NCI-H128 (cell line): ENCODE data around the gene WDR27.
"Not testable (repeated sequence)": the region's sequence is repeated elsewhere in the genome, so short reads cannot be mapped to it uniquely, and the experiment has no call there.

Source experiments
- DNase-seq: peaks from one replicate; lab custom pipeline; 2025; ENCODE audit not compliant: unreplicated experiment; lab: John Stamatoyannopoulos, UW

WDR27 gene

GRCh38 chr6:169710009-169710408, 8.2 kb upstream of the WDR27 start:
- DNase-seq: no peak

GRCh38 chr6:169709293-169709692, 7.5 kb upstream of the WDR27 start:
- no peak for DNase-seq

DNA sequence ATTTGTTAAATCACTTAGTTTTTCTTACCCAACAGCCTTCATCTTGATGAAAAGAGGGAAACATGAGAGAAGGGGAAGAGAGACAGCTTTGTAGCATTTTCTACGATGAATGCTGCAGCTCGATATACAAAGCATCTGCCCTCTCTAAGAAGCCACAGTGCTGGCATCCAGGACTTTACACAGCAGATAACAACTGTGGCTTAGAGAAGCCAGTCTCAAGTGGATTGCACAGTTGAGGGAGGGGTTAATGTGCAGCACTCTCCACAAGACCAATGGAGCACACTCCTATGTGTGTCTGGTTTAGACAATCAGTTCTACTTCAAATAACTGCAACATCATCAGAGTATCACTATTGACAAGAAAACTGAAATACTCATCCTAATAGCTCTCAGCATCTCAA, 5.9 kb upstream of the WDR27 start:
- DNase-seq: no peak

GRCh38 chr6:169702840-169703246, 1.0 kb upstream of the WDR27 start:
- DNase-seq: no peak

DNA sequence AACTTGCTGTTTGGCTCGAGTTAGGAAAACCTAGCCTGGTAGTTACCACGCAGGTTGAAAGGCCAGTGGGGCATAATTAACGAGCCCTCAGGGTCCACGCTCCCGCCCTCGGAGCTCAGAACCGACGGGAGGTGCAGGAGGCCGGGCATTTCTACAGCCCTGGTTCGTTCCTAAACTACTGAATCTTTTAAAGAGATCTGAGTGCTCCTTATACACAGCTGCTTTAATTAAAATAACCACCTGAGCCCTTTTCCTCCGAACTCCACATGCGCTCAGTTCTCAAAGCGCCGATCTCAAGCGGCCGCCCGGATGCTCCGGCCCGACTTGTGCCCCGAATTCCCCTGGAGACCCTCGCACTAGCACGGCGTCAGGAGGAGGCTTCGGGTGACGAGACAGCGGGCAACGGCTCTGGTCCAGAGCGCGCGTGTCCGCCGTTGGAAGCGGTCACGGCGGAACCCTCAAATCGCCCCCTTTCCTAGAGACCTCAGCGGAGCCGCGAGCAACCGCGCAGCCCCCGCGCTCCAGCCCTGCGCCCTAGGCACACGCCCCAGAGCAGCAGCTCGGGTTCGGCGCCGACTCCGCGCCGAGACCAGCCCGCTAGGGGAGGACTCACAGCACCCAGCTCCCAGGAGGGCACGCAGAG, 397 bp downstream of the WDR27 start:
- no peak for DNase-seq

DNA sequence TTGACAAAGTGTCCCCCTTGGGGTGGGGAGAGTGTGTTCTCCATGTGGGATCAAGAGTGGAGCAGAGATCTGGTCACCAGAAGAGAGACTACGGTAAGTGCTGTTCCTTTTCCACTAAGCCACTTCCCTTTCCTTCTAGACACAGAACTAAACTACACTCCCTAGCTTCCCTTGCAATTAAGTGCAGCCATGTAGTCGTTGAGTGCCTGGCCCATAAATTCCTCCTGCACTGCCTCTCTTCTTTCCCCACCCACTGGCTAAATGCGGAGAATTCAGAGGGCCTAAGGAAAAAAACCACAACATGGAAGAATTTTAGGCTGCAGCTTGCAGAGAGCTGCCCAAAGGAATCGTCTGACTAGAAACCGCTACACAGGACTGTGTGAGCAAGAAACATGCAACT, 1.5 kb downstream of the WDR27 start:
- DNase-seq: no peak

DNA sequence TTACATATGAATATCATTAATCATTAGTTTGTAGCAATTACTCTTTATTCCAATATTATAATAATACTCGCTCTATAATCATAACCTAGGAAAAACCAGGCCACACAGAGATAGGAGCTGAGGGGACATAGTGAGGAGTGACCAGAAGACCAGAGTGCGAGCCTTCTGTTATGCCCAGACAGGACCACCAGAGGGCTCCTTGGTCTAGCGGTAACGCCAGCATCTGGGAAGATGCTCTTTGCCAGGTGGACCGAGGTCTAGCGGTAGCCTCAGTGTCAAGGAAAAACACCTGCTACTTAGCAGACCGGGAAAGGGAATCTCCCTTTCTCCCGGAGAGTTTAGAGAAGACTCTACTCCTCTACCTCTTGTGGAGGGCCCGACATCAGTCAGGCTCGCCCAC, 4.7 kb downstream of the WDR27 start:
- not testable (repeated sequence) for DNase-seq

DNA sequence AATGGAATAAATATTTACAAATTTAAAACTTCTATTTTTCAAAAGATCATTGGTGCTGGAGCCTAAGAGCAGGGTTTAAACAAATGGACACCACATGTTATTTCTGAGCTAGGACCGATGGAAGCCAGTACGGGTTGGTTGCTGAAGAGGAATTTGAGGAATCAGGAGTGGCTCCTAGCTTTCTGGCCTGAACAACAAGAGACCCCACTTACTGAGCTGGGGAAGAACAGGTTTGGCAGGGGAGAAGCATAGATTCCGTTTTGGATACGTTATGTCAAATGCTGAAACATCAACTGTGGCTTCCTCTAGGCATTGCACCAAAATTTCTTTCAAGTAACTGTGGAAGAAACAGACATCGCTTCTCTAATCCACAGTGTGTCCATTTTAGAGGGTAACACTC, 6.7 kb downstream of the WDR27 start:
- DNase-seq: no peak

DNA sequence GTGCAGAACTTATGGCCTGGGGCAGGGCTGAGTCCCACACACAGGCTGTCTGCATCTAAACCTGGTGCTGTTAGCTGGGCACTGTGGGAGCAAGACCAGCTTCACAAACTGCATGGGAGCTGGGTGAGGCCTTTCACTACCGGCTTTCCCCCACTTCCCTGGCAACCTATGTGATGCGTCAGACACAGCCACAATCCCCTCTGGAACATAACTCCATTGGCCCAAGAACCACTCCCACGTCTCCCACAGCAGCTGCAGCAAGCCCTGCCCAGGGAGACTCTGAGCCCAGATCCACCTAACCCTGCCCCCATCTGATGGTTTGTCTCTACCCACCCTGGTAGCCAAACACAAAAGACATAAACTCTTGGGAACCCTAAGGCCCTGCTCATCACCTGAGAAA, 9.3 kb downstream of the WDR27 start:
- DNase-seq: no peak

DNA sequence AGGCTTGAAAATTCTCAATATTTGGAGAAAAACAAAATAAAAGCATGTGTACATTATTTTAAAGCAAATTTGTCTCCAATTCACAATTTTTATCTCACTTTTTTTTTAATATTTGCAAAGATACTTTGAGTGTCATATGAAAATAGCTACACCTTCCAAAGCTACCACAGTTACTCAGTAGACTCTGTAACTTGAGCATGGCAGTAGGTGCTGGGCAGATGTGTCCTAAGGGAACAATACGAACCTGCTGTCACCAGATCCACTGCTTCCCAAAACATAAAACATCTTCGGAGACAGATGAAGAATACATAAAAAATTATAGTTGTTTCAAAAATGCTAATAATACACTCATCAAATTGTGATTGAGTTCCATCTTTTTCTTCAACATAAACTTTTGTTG, 10.6 kb downstream of the WDR27 start:
- no peak for DNase-seq

DNA sequence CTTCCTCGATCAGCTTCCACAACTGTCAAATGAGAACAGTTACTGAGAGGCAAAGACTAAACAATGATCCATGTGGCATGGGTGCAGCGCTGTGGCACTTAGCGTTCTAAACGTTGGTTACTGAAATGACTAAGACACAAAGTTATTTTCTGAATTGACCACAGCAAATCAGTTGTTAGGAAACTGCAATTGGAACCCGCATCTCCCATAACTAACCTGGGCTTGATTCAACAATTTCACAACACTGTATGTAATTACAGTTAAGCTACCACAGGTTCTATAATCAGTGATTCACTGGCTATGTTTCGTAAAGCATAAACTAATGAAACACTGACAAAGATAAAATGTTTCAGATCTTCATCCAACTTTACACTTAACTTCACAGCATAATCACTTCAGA, 12.5 kb downstream of the WDR27 start:
- no peak for DNase-seq

DNA sequence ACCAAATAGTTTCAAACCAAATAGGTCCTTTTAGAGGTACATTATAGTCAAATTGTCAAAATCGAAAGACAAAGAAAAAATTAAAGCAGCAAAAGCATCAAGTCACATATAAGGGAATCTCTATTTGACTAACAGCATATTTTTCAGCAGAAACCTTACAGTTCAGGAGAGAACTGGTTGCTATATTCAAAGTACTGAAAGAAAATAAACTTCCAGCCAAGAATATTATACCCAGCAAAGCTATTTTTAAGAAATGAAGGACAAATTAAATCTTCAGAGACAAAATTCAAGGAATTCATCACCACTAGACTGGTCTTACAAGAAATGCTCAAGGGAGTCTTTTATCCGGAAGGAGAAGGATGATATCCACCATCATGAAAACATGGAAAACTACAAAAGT, 16.0 kb downstream of the WDR27 start:
- no peak for DNase-seq

DNA sequence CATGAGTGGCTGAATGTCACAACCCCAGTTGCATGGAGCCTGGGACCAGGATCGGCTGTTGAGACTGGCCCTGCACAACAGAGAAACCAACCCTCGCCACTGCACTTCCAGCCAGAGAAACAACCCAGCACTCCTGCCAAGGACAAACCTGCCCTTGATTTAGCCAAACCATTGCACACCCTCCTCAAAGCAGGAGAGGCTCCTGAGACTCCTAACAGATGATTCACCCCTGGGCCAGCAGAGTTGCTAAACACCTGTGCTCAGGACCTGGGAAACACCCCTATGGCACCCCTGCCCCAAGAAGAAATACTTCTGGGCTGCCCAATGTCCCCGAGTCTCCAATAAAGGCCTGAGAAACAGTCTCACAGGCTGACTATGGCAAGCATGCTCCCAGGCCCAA, 17.8 kb downstream of the WDR27 start:
- no peak for DNase-seq

- no peak for DNase-seq
Observed at GRCh38 chr6:169678342-169678741, 23.5 kb downstream of the WDR27 start.

GRCh38 chr6:169677096-169677495, 24.7 kb downstream of the WDR27 start:
- no peak for DNase-seq

DNA sequence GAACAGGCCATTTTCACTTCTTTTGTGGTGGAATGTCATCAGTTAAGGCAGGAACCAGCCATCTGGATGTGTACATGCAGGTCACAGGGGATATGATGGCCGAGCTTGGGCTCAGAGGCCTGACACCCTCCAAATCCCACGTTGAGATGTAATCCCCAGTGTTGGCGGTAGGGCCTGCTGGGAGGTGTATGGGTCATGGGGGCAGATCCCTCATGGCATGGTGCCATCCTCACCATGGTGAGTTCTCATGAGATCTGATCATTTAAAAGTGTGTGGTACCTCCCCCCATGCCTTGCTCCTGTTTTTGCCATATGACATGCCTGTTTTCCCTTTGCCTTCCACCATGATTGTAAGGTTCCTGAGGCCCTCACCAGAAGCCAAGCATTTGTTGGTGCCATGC, 26.8 kb downstream of the WDR27 start:
- no peak for DNase-seq

GRCh38 chr6:169671563-169671962, 30.3 kb downstream of the WDR27 start:
- DNase-seq: no peak

DNA sequence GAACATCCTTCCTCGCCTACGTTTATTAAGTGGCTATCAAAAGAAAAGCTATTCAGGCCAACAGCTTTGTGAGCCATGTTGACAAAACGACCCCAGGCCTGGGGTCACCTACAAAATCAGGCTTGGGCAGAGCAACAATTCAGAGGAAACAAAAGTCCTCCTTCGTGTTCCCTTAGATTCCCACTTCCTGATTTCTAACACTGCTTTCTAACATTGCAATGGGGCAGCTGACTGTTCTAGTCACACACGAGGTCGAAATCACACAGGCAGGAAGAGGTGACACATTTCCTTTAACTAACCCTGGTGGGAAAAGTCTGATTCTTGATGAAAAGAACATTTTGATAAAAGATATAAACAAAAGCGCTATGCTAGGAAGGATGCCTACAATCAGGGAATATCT, 31.9 kb downstream of the WDR27 start:
- no peak for DNase-seq

- DNase-seq: no peak
Observed at GRCh38 chr6:169669147-169669546, 32.7 kb downstream of the WDR27 start.

DNA sequence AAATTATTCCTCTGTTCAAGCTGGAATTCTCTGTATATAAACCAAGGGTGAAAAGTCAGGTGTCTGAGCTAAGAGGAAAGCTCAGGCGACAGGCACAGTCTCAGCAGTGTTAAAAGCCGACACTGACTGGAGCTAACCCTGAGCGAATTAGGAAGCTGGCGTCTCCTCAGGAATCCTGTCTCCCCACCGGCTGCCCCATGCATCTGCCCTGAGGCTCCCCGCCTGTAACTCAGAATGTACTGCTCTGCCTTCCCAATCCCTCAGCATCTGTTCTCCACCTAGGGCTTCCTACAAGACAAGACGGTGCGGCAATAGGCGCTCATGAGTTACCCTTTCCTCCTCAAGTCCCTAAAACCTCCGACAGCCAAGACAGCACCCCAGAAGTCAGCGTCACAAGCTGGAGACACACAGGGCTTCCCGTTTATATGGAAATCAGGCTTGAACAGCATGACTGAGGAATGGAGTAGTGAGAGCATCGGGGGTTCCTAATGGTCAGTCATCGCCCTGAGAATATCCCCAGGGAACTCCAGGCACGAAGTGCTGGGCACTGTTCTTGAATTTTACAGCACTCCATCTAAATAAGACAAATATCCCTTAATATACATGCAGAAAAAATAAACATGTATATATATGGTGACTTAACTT, 33.5 kb downstream of the WDR27 start:
- DNase-seq: no peak

DNA sequence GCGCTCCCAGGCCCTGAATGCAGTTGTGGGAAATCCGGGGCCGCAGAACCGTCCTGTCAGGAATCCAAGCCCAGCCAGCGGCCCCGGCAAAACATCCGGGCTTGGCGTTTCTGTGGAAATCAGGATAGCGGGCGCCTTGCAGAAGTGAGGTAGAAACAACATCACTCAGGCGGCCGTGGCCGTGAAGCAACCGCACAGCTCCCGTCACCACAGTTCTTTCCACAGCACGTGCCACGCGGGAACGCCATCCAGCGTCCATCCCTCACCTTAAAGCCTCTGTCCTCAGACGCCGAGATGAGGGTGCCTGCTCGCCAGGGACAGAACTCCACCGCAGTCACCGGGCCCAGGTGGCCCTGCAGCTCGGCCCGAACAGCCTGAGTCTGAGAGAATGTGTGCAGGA, 34.1 kb downstream of the WDR27 start:
- no peak for DNase-seq

- no peak for DNase-seq
Observed at GRCh38 chr6:169666441-169666840, 35.4 kb downstream of the WDR27 start.

GRCh38 chr6:169665289-169665688, 36.5 kb downstream of the WDR27 start:
- peak; percentile 33 for DNase-seq
